GM23338 (cell line): ENCODE measurements around the gene HSD11B2. TPM values are rescaled to one million over a fixed set of nuclear protein-coding genes. Genes with fewer than 3 reads are reported as not detected.

Experiments
- ATAC-seq: fragments of 200-7000 bp; cut with Tn5 transposase; 3 replicates; pipeline ENCODE4 v1.9.1; 2020
- DNase-seq: peaks from one replicate; pipeline ENCODE4 v3.0.0-alpha.2; 2015; ENCODE audit warnings: low spot score
- H2AFZ ChIP-seq: fragments of 200-600 bp; sonication (generic); 2 replicates; pipeline ENCODE4 v1.8.0; 2016; ENCODE audit warnings: antibody characterized with exemption, mild to moderate bottlenecking, moderate library complexity
- H3F3A ChIP-seq: fragments of 200-600 bp; sonication (generic); replicated peaks from 2 replicates; pipeline ENCODE4 v1.8.0; 2017; ENCODE audit warnings: antibody characterized with exemption, mixed run types, low read depth
- H3K27ac ChIP-seq: fragments of 200-600 bp; sonication (generic); 2 replicates; pipeline ENCODE4 v1.6.1; 2016; ENCODE audit warnings: low read depth
- H3K27me3 ChIP-seq: fragments of 200-600 bp; sonication (generic); 2 replicates; pipeline ENCODE4 v1.8.0; 2016; ENCODE audit warnings: mild to moderate bottlenecking, mixed run types, moderate library complexity; ENCODE audit not compliant: insufficient read depth
- H3K36me3 ChIP-seq: fragments of 200-600 bp; sonication (generic); 2 replicates; pipeline ENCODE4 v1.8.0; 2016; ENCODE audit warnings: mild to moderate bottlenecking; ENCODE audit not compliant: insufficient read depth
- H3K4me1 ChIP-seq: fragments of 200-600 bp; sonication (generic); 2 replicates; pipeline ENCODE4 v1.8.0; 2016; ENCODE audit warnings: mild to moderate bottlenecking, moderate library complexity; ENCODE audit not compliant: insufficient read depth
- H3K4me2 ChIP-seq: fragments of 200-600 bp; sonication (generic); 2 replicates; pipeline ENCODE4 v1.7.1; 2017; ENCODE audit warnings: mixed run types
- H3K4me3 ChIP-seq: fragments of 200-600 bp; sonication (generic); 2 replicates; pipeline ENCODE4 v1.6.1; 2016; ENCODE audit warnings: mixed run types
- H3K79me2 ChIP-seq: fragments of 200-600 bp; sonication (generic); replicated peaks from 2 replicates; pipeline ENCODE4 v1.8.0; 2017; ENCODE audit warnings: mild to moderate bottlenecking; ENCODE audit not compliant: insufficient read depth
- H3K9me2 ChIP-seq: fragments of 200-600 bp; sonication (generic); 2 replicates; pipeline ENCODE4 v1.8.0; 2017; ENCODE audit not compliant: insufficient read depth
- H4K20me1 ChIP-seq: fragments of 200-600 bp; sonication (generic); replicated peaks from 2 replicates; pipeline ENCODE4 v1.8.0; 2017; ENCODE audit warnings: mild to moderate bottlenecking; ENCODE audit not compliant: insufficient read depth
- H3K27ac Mint-ChIP-seq: 2 replicates; pipeline ENCODE4 v1.8.0; 2020; ENCODE audit warnings: inconsistent platforms, mild to moderate bottlenecking, moderate library complexity, mixed read lengths
- H3K27me3 Mint-ChIP-seq: 3 replicates; pipeline ENCODE4 v1.8.0; 2022; ENCODE audit warnings: low read depth, mild to moderate bottlenecking, moderate library complexity, mixed read lengths, inconsistent platforms; ENCODE audit not compliant: insufficient read depth, poor library complexity
- H3K36me3 Mint-ChIP-seq: 3 replicates; pipeline ENCODE4 v1.8.0; 2021; ENCODE audit warnings: low read depth, mild to moderate bottlenecking, inconsistent platforms, moderate library complexity, mixed read lengths
- H3K4me1 Mint-ChIP-seq: 3 replicates; pipeline ENCODE4 v1.8.0; 2020; ENCODE audit warnings: mild to moderate bottlenecking, inconsistent platforms, mixed read lengths
- H3K4me3 Mint-ChIP-seq: 3 replicates; pipeline ENCODE4 v1.8.0; 2021; ENCODE audit warnings: moderate library complexity, mild to moderate bottlenecking, inconsistent platforms, mixed read lengths
- H3K9me3 Mint-ChIP-seq: 3 replicates; pipeline ENCODE4 v1.8.0; 2020; ENCODE audit warnings: moderate library complexity, mild to moderate bottlenecking, inconsistent platforms, mixed read lengths
- CREB1 ChIP-seq: fragments of 250-450 bp; sonication (Bioruptor Pico); IDR thresholded peaks from 2 replicates; pipeline ENCODE4 v1.5.0; 2020; ENCODE audit warnings: low read depth, mild to moderate bottlenecking, moderate library complexity
- CTCF ChIP-seq, 2 experiments: fragments of 200-600 bp in 1 of 2; sonication (generic) in 1 of 2; conservative IDR thresholded peaks; 2 replicates each; pipeline versions ENCODE4 v1.5.1 to v1.6.1; 2016 to 2017; ENCODE audit warnings: antibody characterized with exemption in 2 of 2, low read depth in 2 of 2, mild to moderate bottlenecking in 2 of 2, moderate library complexity in 1 of 2
- EZH2phosphoT487 ChIP-seq: fragments of 200-600 bp; sonication (generic); IDR thresholded peaks from one replicate; pipeline ENCODE4 v1.8.1; 2018; ENCODE audit warnings: antibody characterized with exemption; ENCODE audit not compliant: unreplicated experiment
- REST ChIP-seq: IDR thresholded peaks from one replicate; pipeline ENCODE4 v1.6.1; 2018; ENCODE audit warnings: antibody characterized with exemption; ENCODE audit not compliant: unreplicated experiment
- polyA plus RNA-seq: library from polyadenylated mRNA; unstranded; fragments of >200 nt; fragmentation: Nextera tagmentation; extraction: Ambion mirVana; gene quantifications from 2 replicates; pipeline ENCODE4 v1.2.1, GENCODE V29; 2016
- total RNA-seq: library from RNA; depleted of rRNA; stranded (reverse); fragments of >200 nt; shearing (Covaris generic); gene quantifications from 2 replicates; pipeline ENCODE4 v1.2.3, GENCODE V29; 2014

Gene HSD11B2
- total and polyA plus RNA-seq, 2 experiments from 2014 or later, result 14.8 to 23.0 TPM

GRCh38 chr16:67407176-67407787 lies 23.6 kb upstream of the HSD11B2 start (continued):
- TF ChIP-seq REST, result no peak
- TF ChIP-seq CTCF (conservative IDR thresholded peaks at IDR 0.05; ENCODE audit: low read depth in 2 of 2), result no peak
- TF ChIP-seq EZH2phosphoT487, result no peak

GRCh38 chr16:67407788-67408452 lies 23.0 kb upstream of the HSD11B2 start:
- peaks cover 6% of the 10 kb centered on the region for H3K27me3 Mint-ChIP-seq
- H2AFZ ChIP-seq, result no peak overlapping the region

More at GRCh38 chr16:67407788-67408452, 23.0 kb upstream of the HSD11B2 start:
- no peaks in the 10 kb centered on the region for H3K79me2 ChIP-seq
- Mint-ChIP-seq H3K4me3 (no peak overlapping the region), H3K9me3 (no peaks in the 10 kb centered on the region), H3K4me1 (peaks cover 29% of the 10 kb centered on the region), H3K27ac (no peak overlapping the region), H3K36me3 (no peaks in the 10 kb centered on the region; the same call in 2 of the 3 replicates)
- H3K4me3 ChIP-seq, result no peak overlapping the region
- 0 out of 2 replicates have a peak, but pooled peaks cover under 1% of the 10 kb centered on the region for H3K27me3 ChIP-seq
- no peak for DNase-seq
- peak overlapping the region; percentile 8; the same call in 1 of the 2 replicates for H3K4me2 ChIP-seq
- TF ChIP-seq CTCF (conservative IDR thresholded peaks at IDR 0.05; ENCODE audit: low read depth in 2 of 2) (peak; percentile 46 to 49), CREB1 (CRISPR knock-in tag) (no peak)
- no peak overlapping the region for H3K27ac ChIP-seq
- peaks cover 25% of the 10 kb centered on the region; the same call in 1 of the 2 replicates for H3K4me1 ChIP-seq
- H3K36me3 ChIP-seq, result no peaks in the 10 kb centered on the region
- no peaks in the 10 kb centered on the region; the same call in 1 of the 2 replicates for H4K20me1 ChIP-seq
- no peaks in the 10 kb centered on the region for H3K9me2 ChIP-seq
- ATAC-seq, result peak; percentile 55
- H3F3A ChIP-seq, result no peaks in the 10 kb centered on the region
